Loucy (cell line): ENCODE measurements around the gene PRR36.

ENCODE experiments used
- EZH2phosphoT487 ChIP-seq: fragments of 200-600 bp; IDR thresholded peaks from 2 replicates; pipeline ENCODE4 v1.6.1; 2018; ENCODE audit warnings: antibody characterized with exemption, mild to moderate bottlenecking, moderate library complexity, borderline replicate concordance
- TF ChIP-seq, protein P1 (sequence below): fragments of 200-600 bp; sonication (generic); conservative IDR thresholded peaks from 2 replicates; pipeline ENCODE4 v1.5.1; 2014; ENCODE audit warnings: mild to moderate bottlenecking, antibody characterized with exemption, low read length

DNA sequence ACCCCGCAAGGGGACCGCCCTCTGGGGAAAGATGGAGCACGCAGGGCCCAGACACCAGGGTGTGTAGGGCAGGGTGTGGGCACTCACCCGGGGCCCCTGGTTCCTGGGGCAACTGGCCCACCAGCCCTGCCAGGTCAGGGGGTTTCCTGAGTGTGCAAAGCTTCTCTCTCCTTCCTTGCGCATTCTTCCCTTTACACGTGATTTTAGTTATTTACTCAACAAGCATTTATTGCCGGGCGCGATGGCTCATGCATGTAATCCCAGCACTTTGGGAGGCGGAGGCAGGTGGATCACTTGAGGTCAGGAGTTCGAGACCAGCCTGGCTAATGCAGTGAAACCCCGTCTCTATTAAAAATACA lies 20.4 kb downstream of the PRR36 start:
- TF ChIP-seq, protein P1, sequence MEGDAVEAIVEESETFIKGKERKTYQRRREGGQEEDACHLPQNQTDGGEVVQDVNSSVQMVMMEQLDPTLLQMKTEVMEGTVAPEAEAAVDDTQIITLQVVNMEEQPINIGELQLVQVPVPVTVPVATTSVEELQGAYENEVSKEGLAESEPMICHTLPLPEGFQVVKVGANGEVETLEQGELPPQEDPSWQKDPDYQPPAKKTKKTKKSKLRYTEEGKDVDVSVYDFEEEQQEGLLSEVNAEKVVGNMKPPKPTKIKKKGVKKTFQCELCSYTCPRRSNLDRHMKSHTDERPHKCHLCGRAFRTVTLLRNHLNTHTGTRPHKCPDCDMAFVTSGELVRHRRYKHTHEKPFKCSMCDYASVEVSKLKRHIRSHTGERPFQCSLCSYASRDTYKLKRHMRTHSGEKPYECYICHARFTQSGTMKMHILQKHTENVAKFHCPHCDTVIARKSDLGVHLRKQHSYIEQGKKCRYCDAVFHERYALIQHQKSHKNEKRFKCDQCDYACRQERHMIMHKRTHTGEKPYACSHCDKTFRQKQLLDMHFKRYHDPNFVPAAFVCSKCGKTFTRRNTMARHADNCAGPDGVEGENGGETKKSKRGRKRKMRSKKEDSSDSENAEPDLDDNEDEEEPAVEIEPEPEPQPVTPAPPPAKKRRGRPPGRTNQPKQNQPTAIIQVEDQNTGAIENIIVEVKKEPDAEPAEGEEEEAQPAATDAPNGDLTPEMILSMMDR, result no peak
- no peak for TF ChIP-seq EZH2phosphoT487
